ENCODE measurements around the gene PALD1. TPM values are rescaled to one million over a fixed set of nuclear protein-coding genes. Genes with fewer than 3 reads are reported as not detected.
A peak's percentile ranks its signal among the peaks of the same experiment; 100 is the strongest.

Gene PALD1
- total and polyA plus RNA-seq, 9 of the 15 experiments (the other 6 are each of a cell fraction or from before 2014, with no cell fraction given): 0.03 to 0.29 (median 0.09) TPM; not detected in 2

DNA sequence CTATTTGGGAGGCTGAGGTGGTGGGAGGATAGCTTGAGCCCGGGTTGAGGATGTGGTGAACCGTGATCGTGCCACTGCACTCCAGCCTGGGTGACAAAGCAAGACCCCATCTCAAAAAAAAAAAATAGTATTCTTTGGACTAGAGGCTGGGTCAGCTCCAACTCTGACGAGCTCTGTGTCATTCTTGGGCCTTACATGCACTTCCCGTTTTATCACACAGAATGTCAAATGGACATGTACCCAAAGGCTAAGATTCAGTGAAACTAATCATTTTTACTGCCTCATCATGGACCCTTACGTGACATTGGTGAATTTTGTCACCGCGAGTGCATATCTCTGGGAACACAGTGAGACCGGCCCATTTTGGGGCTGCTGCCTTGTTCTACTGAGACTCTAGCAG lies 27.3 kb downstream of the PALD1 start:
- Histone ChIP-seq H3K9ac (ENCODE audit: insufficient read depth in 1 of 2, low read depth in 2 of 2, low read length in 2 of 2) (no peak overlapping the region), H3K4me1 (replicated peaks in 1 of 2; ENCODE audit: control insufficient read depth in 2 of 2, insufficient read depth in 2 of 2, low read length in 2 of 2) (no peaks in the 10 kb centered on the region), H3K79me2 (ENCODE audit: control insufficient read depth, insufficient read depth, low read length) (no peaks in the 10 kb centered on the region), H3K27me3 (ENCODE audit: control insufficient read depth in 2 of 2, insufficient read depth in 2 of 2, low read length in 2 of 2) (peaks cover 42 to 77% of the 10 kb centered on the region in 2 experiments), H3K4me3 (no peak overlapping the region), H4K20me1 (replicated peaks; ENCODE audit: control insufficient read depth, insufficient read depth, low read length) (no peaks in the 10 kb centered on the region; the same call in 1 of the 2 replicates), H3K36me3 (ENCODE audit: control insufficient read depth, insufficient read depth, low read length) (no peaks in the 10 kb centered on the region), H3K9me1 (ENCODE audit: control insufficient read depth, insufficient read depth, low read length) (no peaks in the 10 kb centered on the region), H3K27ac (ENCODE audit: extremely low read depth, low read depth, low read length) (no peak overlapping the region), H3K4me2 (ENCODE audit: insufficient read depth, low read length) (no peak overlapping the region), H3K9me3 (replicated peaks; ENCODE audit: control insufficient read depth, insufficient read depth, low read depth, low read length) (no peaks in the 10 kb centered on the region), H2AFZ (ENCODE audit: low read depth, low read length) (no peak overlapping the region)
- BruUV-seq (replicated peaks): no TSS peak
- DNase-seq (ENCODE audit: extremely low read depth in 1 of 4, low spot score in 3 of 4) (no peak), FAIRE-seq (no peak), ATAC-seq (no peak)
- intact Hi-C loops (cut with micrococcal nuclease): no loop called here
- 2% methylated on average over 9 of the region's 9 CpGs for WGBS (ENCODE audit: insufficient coverage, low coverage, missing lambda C conversion rate)
- ChIA-PET POLR2A (interaction anchor here (0.8 to 1.2 kb wide), 2 partner anchors 8 to 18 kb away, joined by 3 read pairs; no protein-coding TSS in a partner anchor), CTCF (ENCODE audit: low intra/inter-chr PET ratio) (no interaction called here)
- in situ Hi-C loops (cut with MboI): no loop called here
- TF ChIP-seq POLR2A (conservative IDR thresholded peaks at IDR 0.05) (no peak), SPI1 (IDR thresholded peaks at IDR 0.05; ENCODE audit: borderline replicate concordance, low read depth, low read length) (peak; percentile 92), ZNF436 (CRISPR knock-in tag; IDR thresholded peaks at IDR 0.05) (no peak), ZNF253 (CRISPR knock-in tag; conservative IDR thresholded peaks at IDR 0.05) (no peak)

DNA sequence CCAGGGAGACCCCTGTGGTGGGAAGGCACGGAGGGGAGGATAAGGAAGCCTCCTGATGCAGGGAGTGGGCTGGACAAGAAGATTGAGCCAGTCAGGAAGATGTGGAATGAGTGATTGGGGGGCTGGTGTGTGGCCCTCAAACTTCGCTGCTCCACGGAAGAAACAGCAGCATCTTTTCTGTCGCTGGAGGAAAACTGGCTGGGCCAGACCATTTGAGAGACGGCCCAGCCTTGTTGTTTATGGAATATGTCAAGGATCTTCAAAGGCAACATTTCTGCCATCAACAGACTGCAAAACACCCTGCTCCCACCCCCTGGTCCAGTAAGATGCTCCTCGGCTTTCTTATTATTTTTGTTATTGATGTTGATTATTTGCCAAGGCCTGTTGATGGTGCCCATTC lies 29.4 kb downstream of the PALD1 start:
- Histone ChIP-seq H3K27me3 (ENCODE audit: control insufficient read depth in 2 of 2, insufficient read depth in 2 of 2, low read length in 2 of 2) (peaks cover 50 to 84% of the 10 kb centered on the region in 2 experiments), H3K9me1 (ENCODE audit: control insufficient read depth, insufficient read depth, low read length) (no peaks in the 10 kb centered on the region), H2AFZ (ENCODE audit: low read depth, low read length) (no peak overlapping the region), H4K20me1 (replicated peaks; ENCODE audit: control insufficient read depth, insufficient read depth, low read length) (no peaks in the 10 kb centered on the region; the same call in 1 of the 2 replicates), H3K9ac (ENCODE audit: insufficient read depth in 1 of 2, low read depth in 2 of 2, low read length in 2 of 2) (no peak overlapping the region), H3K9me3 (replicated peaks; ENCODE audit: control insufficient read depth, insufficient read depth, low read depth, low read length) (no peaks in the 10 kb centered on the region), H3K27ac (ENCODE audit: extremely low read depth, low read depth, low read length) (no peak overlapping the region), H3K36me3 (ENCODE audit: control insufficient read depth, insufficient read depth, low read length) (no peaks in the 10 kb centered on the region), H3K4me2 (ENCODE audit: insufficient read depth, low read length) (no peak overlapping the region), H3K4me1 (replicated peaks in 1 of 2; ENCODE audit: control insufficient read depth in 2 of 2, insufficient read depth in 2 of 2, low read length in 2 of 2) (no peaks in the 10 kb centered on the region), H3K79me2 (ENCODE audit: control insufficient read depth, insufficient read depth, low read length) (no peaks in the 10 kb centered on the region), H3K4me3 (no peak overlapping the region)
- WGBS (ENCODE audit: insufficient coverage, low coverage, missing lambda C conversion rate): 2% methylated on average over 6 of the region's 6 CpGs
- intact Hi-C loops (cut with micrococcal nuclease) (no loop called here), in situ Hi-C loops (cut with MboI) (no loop called here)
- FAIRE-seq (no peak), ATAC-seq (no peak), DNase-seq (ENCODE audit: extremely low read depth in 1 of 4, low spot score in 3 of 4) (no peak)
- BruUV-seq (replicated peaks): no TSS peak
- TF ChIP-seq ZBTB8A (IDR thresholded peaks at IDR 0.05; ENCODE audit: partially characterized antibody) (no peak), ZNF445 (CRISPR knock-in tag; IDR thresholded peaks at IDR 0.05; ENCODE audit: low read depth) (no peak), HMGN3 (IDR thresholded peaks at IDR 0.05; ENCODE audit: borderline replicate concordance, extremely low read depth, insufficient read length, low read depth, low read length) (no peak)
- TF ChIP-seq, protein P1, sequence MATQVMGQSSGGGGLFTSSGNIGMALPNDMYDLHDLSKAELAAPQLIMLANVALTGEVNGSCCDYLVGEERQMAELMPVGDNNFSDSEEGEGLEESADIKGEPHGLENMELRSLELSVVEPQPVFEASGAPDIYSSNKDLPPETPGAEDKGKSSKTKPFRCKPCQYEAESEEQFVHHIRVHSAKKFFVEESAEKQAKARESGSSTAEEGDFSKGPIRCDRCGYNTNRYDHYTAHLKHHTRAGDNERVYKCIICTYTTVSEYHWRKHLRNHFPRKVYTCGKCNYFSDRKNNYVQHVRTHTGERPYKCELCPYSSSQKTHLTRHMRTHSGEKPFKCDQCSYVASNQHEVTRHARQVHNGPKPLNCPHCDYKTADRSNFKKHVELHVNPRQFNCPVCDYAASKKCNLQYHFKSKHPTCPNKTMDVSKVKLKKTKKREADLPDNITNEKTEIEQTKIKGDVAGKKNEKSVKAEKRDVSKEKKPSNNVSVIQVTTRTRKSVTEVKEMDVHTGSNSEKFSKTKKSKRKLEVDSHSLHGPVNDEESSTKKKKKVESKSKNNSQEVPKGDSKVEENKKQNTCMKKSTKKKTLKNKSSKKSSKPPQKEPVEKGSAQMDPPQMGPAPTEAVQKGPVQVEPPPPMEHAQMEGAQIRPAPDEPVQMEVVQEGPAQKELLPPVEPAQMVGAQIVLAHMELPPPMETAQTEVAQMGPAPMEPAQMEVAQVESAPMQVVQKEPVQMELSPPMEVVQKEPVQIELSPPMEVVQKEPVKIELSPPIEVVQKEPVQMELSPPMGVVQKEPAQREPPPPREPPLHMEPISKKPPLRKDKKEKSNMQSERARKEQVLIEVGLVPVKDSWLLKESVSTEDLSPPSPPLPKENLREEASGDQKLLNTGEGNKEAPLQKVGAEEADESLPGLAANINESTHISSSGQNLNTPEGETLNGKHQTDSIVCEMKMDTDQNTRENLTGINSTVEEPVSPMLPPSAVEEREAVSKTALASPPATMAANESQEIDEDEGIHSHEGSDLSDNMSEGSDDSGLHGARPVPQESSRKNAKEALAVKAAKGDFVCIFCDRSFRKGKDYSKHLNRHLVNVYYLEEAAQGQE (IDR thresholded peaks at IDR 0.05; ENCODE audit: borderline replicate concordance): no peak
- TF ChIP-seq, protein P1 (CRISPR knock-in tag; IDR thresholded peaks at IDR 0.05; ENCODE audit: low read depth): no peak
- ChIA-PET POLR2A (no interaction called here), CTCF (ENCODE audit: low intra/inter-chr PET ratio) (no interaction called here)
